Cardiac fibroblast (primary cell): ENCODE measurements around the gene CPN2.

Experiments
- DNase-seq, 2 donors: peaks; one replicate each; pipeline versions ENCODE4 v3.0.0 to v3.0.0-alpha.2; 2010; ENCODE audit warnings: low read depth in 2 of 2
- H3K4me3 ChIP-seq, 2 donors: replicated peaks in 1 of 2; 1 replicate in 1 of 2; 2 replicates in 1 of 2; pipeline ENCODE4 v1.5.1; 2011; ENCODE audit warnings: low read depth in 2 of 2, low read length in 2 of 2, mild to moderate bottlenecking in 2 of 2, moderate library complexity in 1 of 2
- CTCF ChIP-seq: IDR thresholded peaks from one replicate; pipeline ENCODE4 v1.5.1; 2011; ENCODE audit warnings: low read depth, mild to moderate bottlenecking, low read length, inconsistent platforms

The CPN2 gene

GRCh38 chr3:194374935-194375334 is 23.8 kb upstream of the CPN2 start:
- no peak for DNase-seq
- no peak overlapping the region for H3K4me3 ChIP-seq
- no peak for TF ChIP-seq CTCF

GRCh38 chr3:194373899-194374298 is 22.8 kb upstream of the CPN2 start:
- no peak for DNase-seq
- no peak overlapping the region for H3K4me3 ChIP-seq
- TF ChIP-seq CTCF, result no peak

GRCh38 chr3:194373028-194373427 is 21.9 kb upstream of the CPN2 start:
- no peak for DNase-seq
- no peak for TF ChIP-seq CTCF
- no peak overlapping the region for H3K4me3 ChIP-seq

GRCh38 chr3:194370753-194371152 is 19.6 kb upstream of the CPN2 start:
- no peak for DNase-seq
- TF ChIP-seq CTCF, result no peak
- H3K4me3 ChIP-seq, result no peak overlapping the region

- peak; percentile 40 to 49 for DNase-seq
- H3K4me3 ChIP-seq, result no peak within 1 kb of the TSS
- TF ChIP-seq CTCF, result no peak
Measured at GRCh38 chr3:194369522-194370279, 18.6 kb upstream of the CPN2 start, which contains the start of gene LRRC15. TSS of gene LRRC15 (minus strand) at chr3:194369743. CDS start at chr3:194361043, 8,700 bp downstream.

- H3K4me3 ChIP-seq, result no peak overlapping the region
- no peak for DNase-seq
- TF ChIP-seq CTCF, result no peak
Measured at GRCh38 chr3:194368918-194369317, 17.8 kb upstream of the CPN2 start.
